ENCODE measurements around the gene ZFTA. TPM values are rescaled to one million over a fixed set of nuclear protein-coding genes. Genes with fewer than 3 reads are reported as not detected.

The ZFTA gene
- total RNA-seq, 1 experiment from 2014 or later = 44.7 TPM

- no peak for TF ChIP-seq FOXP4 (CRISPR knock-in tag; IDR thresholded peaks at IDR 0.05)
- peak; percentile 28 for TF ChIP-seq SP1 (CRISPR knock-in tag; conservative IDR thresholded peaks at IDR 0.05)
- TF ChIP-seq RORB (CRISPR knock-in tag; IDR thresholded peaks at IDR 0.05) = no peak
- no peak for TF ChIP-seq OVOL2 (CRISPR knock-in tag; IDR thresholded peaks at IDR 0.05; ENCODE audit: borderline replicate concordance)
- TF ChIP-seq ZNF263 (CRISPR knock-in tag; IDR thresholded peaks at IDR 0.05; ENCODE audit: low read depth) = no peak
- peak; percentile 12; the same call in 1 of the 2 replicates for TF ChIP-seq TEAD1 (CRISPR knock-in tag; IDR thresholded peaks at IDR 0.05)
These were observed 45.2 kb upstream of the ZFTA start (continued) for GRCh38 chr11:63813563-63814382.

DNA sequence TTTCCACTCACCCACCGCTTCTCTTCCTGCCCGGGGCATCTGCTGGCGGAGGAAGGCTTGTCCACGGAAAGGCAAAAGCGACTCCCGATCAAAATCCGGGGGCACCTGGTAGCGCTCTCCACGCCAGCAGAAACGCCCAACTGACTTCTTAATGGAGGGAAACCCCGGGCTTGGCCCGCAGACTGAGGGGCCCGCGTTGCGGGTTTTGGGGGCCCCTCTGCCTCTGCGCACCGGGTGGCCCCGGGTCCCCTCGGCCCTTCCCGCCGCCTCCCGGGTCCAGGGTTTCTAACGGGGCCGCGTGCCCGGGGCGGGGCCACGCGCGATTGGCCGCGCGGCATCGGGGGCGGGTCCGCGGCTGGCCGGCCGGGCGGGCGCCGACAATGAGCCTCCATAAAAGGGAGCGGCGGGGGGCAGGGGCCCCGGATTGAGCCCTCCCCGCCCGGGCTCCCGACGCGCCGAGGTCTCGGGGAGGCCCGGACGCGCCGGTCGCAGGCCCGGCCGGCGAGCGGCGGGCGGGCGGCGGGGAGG lies 44.5 kb upstream of the ZFTA start, which contains the start of gene SPINDOC:
SPINDOC (plus strand) TSS at position 422 of the 528 bp plus-strand sequence. CDS start 231 bp downstream, outside the sequence.
- ATAC-seq (peak; percentile 64), DNase-seq (ENCODE audit: low spot score) (peak; percentile 75)
- CTCF ChIA-PET = interaction anchor here (1.0 to 3.1 kb wide), 4 partner anchors 30 to 104 kb away, joined by 3 to 21 read pairs (median 5); partner anchors contain the start of gene ZFTA
- Mint-ChIP-seq H3K27me3 (ENCODE audit: low read depth) (peaks cover 15% of the 10 kb centered on the region), H3K4me1 (peaks cover 32% of the 10 kb centered on the region), H3K4me3 (peak within 1 kb of the TSS; percentile 89), H3K27ac (peak within 1 kb of the TSS; percentile 73), H3K36me3 (peaks cover 28% of the 10 kb centered on the region), H3K9me3 (no peaks in the 10 kb centered on the region)
- POLR2A ChIA-PET = interaction anchor here (0.5 to 1.0 kb wide), 2 partner anchors 44 to 46 kb away, joined by 3 read pairs; partner anchors contain the start of gene ZFTA
- TF ChIP-seq TP53 (CRISPR knock-in tag; IDR thresholded peaks at IDR 0.05) (0 out of 2 replicates have a peak, but pooled peaks have one; percentile 13), ZBTB21 (CRISPR knock-in tag; IDR thresholded peaks at IDR 0.05; ENCODE audit: borderline replicate concordance) (no peak), CREM (CRISPR knock-in tag; IDR thresholded peaks at IDR 0.05) (no peak), ZNF281 (CRISPR knock-in tag; IDR thresholded peaks at IDR 0.05) (no peak), SP1 (CRISPR knock-in tag; conservative IDR thresholded peaks at IDR 0.05) (peak; percentile 82; the same call in 1 of the 2 replicates), ATF1 (CRISPR knock-in tag; IDR thresholded peaks at IDR 0.05) (no peak), ZNF423 (CRISPR knock-in tag; IDR thresholded peaks at IDR 0.05) (no peak), ZNF219 (CRISPR knock-in tag; IDR thresholded peaks at IDR 0.05; ENCODE audit: borderline replicate concordance) (no peak), ESRRA (CRISPR knock-in tag; IDR thresholded peaks at IDR 0.05; ENCODE audit: borderline replicate concordance) (no peak), MLX (CRISPR knock-in tag; IDR thresholded peaks at IDR 0.05) (no peak), PRRX2 (CRISPR knock-in tag; IDR thresholded peaks at IDR 0.05) (no peak), AR (CRISPR knock-in tag; IDR thresholded peaks at IDR 0.05) (no peak), ETV6 (CRISPR knock-in tag; IDR thresholded peaks at IDR 0.05) (no peak), HMGA2 (CRISPR knock-in tag; IDR thresholded peaks at IDR 0.05) (no peak), JUN (CRISPR knock-in tag; IDR thresholded peaks at IDR 0.05) (no peak), ZNF138 (CRISPR knock-in tag; conservative IDR thresholded peaks at IDR 0.05) (no peak)
- TF ChIP-seq, protein P1, sequence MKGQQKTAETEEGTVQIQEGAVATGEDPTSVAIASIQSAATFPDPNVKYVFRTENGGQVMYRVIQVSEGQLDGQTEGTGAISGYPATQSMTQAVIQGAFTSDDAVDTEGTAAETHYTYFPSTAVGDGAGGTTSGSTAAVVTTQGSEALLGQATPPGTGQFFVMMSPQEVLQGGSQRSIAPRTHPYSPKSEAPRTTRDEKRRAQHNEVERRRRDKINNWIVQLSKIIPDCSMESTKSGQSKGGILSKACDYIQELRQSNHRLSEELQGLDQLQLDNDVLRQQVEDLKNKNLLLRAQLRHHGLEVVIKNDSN (CRISPR knock-in tag; IDR thresholded peaks at IDR 0.05) = no peak
- TF ChIP-seq, protein P2, sequence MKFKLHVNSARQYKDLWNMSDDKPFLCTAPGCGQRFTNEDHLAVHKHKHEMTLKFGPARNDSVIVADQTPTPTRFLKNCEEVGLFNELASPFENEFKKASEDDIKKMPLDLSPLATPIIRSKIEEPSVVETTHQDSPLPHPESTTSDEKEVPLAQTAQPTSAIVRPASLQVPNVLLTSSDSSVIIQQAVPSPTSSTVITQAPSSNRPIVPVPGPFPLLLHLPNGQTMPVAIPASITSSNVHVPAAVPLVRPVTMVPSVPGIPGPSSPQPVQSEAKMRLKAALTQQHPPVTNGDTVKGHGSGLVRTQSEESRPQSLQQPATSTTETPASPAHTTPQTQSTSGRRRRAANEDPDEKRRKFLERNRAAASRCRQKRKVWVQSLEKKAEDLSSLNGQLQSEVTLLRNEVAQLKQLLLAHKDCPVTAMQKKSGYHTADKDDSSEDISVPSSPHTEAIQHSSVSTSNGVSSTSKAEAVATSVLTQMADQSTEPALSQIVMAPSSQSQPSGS (CRISPR knock-in tag; IDR thresholded peaks at IDR 0.05; ENCODE audit: borderline replicate concordance, low read depth) = no peak
- TF ChIP-seq, protein P3, sequence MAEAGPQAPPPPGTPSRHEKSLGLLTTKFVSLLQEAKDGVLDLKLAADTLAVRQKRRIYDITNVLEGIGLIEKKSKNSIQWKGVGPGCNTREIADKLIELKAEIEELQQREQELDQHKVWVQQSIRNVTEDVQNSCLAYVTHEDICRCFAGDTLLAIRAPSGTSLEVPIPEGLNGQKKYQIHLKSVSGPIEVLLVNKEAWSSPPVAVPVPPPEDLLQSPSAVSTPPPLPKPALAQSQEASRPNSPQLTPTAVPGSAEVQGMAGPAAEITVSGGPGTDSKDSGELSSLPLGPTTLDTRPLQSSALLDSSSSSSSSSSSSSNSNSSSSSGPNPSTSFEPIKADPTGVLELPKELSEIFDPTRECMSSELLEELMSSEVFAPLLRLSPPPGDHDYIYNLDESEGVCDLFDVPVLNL (CRISPR knock-in tag; IDR thresholded peaks at IDR 0.05; ENCODE audit: borderline replicate concordance, low read depth) = no peak
